T-helper 2 cell treated with Interferon-gamma antibody and Interleukin-4, amounts not matched to agents 5 μg/mL and 100 μg/mL, for 36 hours (primary cell): ENCODE data around the gene GCH1.
"Not testable (repeated sequence)": the region's sequence is repeated elsewhere in the genome, so short reads cannot be mapped to it uniquely, and the experiment has no call there.

Experiments
- DNase-seq: peaks from one replicate; pipeline ENCODE4 v3.0.0; 2021; ENCODE audit warnings: low spot score
- H3K27ac Mint-ChIP-seq: one replicate; pipeline ENCODE4 v1.8.0; 2021; ENCODE audit warnings: mild to moderate bottlenecking, mixed read lengths
- H3K27me3 Mint-ChIP-seq: one replicate; pipeline ENCODE4 v1.8.0; 2021; ENCODE audit warnings: low read depth, mixed read lengths
- H3K36me3 Mint-ChIP-seq: one replicate; pipeline ENCODE4 v1.8.0; 2021; ENCODE audit warnings: low read depth, mixed read lengths
- H3K4me1 Mint-ChIP-seq: one replicate; pipeline ENCODE4 v1.8.0; 2021; ENCODE audit warnings: low read depth, mixed read lengths
- H3K4me3 Mint-ChIP-seq: one replicate; pipeline ENCODE4 v1.8.0; 2022; ENCODE audit warnings: mild to moderate bottlenecking, moderate library complexity, mixed read lengths
- H3K9me3 Mint-ChIP-seq: one replicate; pipeline ENCODE4 v1.8.0; 2021; ENCODE audit warnings: mixed read lengths

GCH1 gene

DNA sequence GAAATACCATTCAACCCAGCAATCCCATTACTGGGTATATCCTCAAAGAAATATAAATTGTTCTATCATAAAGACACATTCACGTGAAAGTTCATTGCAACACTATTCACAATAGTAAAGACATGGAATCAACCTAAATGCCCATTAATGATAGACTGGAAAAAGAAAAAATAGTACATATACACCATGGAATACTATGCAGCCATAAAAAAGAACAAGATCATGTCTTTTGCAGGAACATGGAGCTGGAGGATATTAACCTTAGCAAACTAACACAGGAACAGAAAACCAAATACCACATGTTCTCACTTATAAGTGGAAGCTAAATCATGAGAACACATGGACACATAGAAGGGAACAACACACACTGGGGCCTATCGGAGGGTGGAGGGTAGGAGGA, 101.1 kb downstream of the GCH1 start:
- not testable (repeated sequence) for H3K36me3 Mint-ChIP-seq, H3K4me3 Mint-ChIP-seq, H3K9me3 Mint-ChIP-seq, DNase-seq, H3K4me1 Mint-ChIP-seq, H3K27ac Mint-ChIP-seq
- H3K27me3 Mint-ChIP-seq: peaks cover 50% of the 10 kb centered on the region

DNA sequence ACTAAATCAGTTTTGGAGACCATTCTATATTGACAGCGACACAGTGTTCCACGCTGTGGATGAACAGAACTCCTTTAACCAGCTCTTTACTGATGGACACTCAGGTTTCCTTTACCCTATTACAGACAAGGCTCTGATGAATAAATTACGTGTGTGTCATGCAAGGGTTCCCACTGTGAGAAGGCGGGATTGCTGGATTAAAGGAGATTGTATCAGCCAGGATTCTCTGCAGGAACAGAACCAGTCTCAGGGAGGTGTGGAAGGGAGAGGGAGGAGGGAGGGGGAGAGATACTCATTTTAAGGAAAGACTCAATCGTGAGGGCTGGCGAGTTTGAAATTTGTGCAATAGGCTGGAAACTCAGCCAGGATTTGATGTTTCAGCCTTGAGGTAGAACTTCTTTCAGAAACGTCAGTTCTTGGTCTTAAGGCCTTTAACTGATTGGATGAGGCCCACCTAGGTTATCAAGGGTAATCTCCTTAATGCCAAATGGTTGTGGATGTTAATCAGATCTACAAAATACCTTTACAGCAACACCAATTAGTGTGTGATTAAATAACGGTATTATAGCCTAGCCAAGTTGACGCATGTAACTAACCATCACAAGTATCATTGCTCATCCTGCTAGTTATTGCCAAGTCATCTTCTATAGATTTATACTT, 104.0 kb downstream of the GCH1 start:
- Mint-ChIP-seq H3K4me3 (no peak overlapping the region), H3K27ac (no peak overlapping the region), H3K27me3 (peaks cover 46% of the 10 kb centered on the region), H3K4me1 (peaks cover 3% of the 10 kb centered on the region), H3K36me3 (no peaks in the 10 kb centered on the region), H3K9me3 (peaks cover 5% of the 10 kb centered on the region)
- DNase-seq: no peak

DNA sequence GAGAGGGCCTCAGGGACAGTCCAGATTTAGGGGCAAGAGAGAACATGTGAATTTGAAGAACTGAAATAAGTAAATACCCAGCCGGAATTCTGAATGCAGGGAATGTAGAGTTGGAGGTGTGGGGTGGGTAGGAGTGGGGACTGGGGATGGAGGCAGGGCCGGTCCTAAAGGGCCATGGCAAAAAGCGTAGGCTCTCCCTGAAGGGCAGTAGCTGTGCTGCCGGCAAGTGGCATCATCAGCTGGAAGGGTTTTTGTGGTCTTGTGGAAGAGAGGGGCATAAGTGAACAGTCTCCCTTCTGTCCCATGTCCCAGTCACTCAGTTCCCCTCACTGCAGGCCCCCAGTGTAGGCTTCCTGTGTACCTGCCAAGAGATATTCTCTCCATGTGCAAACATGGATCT, 104.6 kb downstream of the GCH1 start:
- Mint-ChIP-seq H3K27ac (no peak overlapping the region), H3K4me3 (no peak overlapping the region), H3K36me3 (no peaks in the 10 kb centered on the region), H3K9me3 (peaks cover 5% of the 10 kb centered on the region), H3K27me3 (peaks cover 43% of the 10 kb centered on the region), H3K4me1 (peaks cover 3% of the 10 kb centered on the region)
- no peak for DNase-seq

DNA sequence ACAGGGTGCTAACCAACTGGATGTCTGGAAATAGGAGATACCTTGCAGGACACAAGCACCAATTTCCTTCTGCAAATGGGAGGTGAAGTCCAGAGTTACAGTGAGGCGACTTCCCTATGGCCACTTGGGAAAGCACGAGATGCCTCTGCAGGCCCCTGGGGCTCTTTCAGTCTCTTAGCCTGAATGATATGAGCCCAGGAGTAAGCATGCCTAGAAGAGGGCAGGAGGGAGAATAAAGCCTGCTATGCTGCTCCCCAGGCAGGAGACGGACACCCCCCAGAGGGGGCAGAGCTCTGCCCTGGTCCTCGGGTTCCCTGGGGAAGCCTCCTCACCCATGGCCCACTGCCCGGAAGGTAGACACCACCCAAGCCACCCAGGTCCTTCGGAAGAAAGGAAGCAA, 105.1 kb downstream of the GCH1 start:
- Mint-ChIP-seq H3K27me3 (peaks cover 41% of the 10 kb centered on the region), H3K9me3 (peaks cover 5% of the 10 kb centered on the region), H3K4me3 (no peak overlapping the region), H3K27ac (no peak overlapping the region), H3K36me3 (no peaks in the 10 kb centered on the region), H3K4me1 (peaks cover 3% of the 10 kb centered on the region)
- DNase-seq: no peak

DNA sequence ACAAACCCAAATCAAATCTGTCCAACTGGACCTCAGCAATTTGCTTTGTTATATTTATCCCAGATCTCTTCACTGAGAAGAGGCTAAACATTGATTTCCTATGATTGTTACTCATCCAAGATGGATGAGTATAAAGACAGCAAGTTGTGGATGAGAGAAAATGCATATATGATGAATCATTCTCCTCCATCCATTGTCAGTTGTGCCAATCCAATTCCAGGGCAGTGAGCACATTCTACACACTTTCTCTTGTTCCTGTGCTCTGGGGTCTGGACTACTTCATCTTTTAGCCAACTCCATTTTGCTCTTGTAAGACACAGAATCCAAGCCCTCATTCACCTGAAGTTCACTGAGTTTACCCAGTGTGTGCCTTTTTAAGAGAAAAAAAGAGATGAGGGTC, 105.7 kb downstream of the GCH1 start:
- Mint-ChIP-seq H3K9me3 (peaks cover 5% of the 10 kb centered on the region), H3K4me1 (peaks cover 3% of the 10 kb centered on the region), H3K27ac (no peak overlapping the region), H3K36me3 (no peaks in the 10 kb centered on the region), H3K4me3 (no peak overlapping the region), H3K27me3 (peaks cover 35% of the 10 kb centered on the region)
- DNase-seq: no peak

DNA sequence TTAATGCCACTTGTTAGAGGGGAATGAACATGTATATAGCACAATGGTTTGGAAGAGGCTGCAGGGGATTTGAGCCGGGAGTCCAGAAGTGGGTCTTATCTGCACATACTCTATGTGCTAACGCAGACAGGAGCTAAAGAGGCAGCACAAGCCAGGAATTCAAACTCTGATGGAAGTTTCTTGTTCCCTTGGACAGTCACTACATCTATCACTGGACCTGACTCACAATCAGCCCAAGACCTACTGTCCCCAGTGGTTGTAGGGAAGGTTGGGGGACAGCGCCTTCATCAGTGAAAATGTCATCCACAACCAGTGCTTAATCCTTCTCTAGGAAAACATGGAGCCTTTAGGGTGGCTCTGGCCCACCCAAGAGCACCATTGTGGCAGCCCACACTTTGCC, 107.8 kb downstream of the GCH1 start:
- peaks cover 3% of the 10 kb centered on the region for H3K4me1 Mint-ChIP-seq
- H3K36me3 Mint-ChIP-seq: no peaks in the 10 kb centered on the region
- H3K9me3 Mint-ChIP-seq: peaks cover 5% of the 10 kb centered on the region
- DNase-seq: no peak
- H3K27me3 Mint-ChIP-seq: peaks cover 21% of the 10 kb centered on the region
- H3K4me3 Mint-ChIP-seq: no peak overlapping the region
- no peak overlapping the region for H3K27ac Mint-ChIP-seq

DNA sequence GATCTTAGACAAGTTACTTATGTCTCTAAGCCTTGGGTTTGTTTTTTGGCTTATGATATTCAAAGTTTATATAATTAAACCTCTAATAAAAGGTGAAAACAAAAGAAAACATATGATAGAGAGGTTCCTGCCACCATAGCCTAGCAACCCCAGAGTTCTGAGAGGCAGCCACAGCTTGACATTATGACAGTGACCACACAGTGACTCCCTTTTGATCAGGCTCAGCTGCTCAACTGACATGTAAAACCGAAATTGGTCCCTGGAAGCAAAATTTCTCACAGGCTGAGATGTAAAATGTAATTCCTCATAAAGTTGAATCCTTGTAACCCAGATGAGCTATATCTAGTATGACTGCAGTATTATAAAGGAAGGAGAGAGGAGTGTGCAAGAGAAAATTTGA, 108.5 kb downstream of the GCH1 start:
- Mint-ChIP-seq H3K36me3 (no peaks in the 10 kb centered on the region), H3K27me3 (peaks cover 18% of the 10 kb centered on the region), H3K27ac (no peak overlapping the region), H3K9me3 (peaks cover 5% of the 10 kb centered on the region), H3K4me1 (peaks cover 3% of the 10 kb centered on the region), H3K4me3 (no peak overlapping the region)
- no peak for DNase-seq

DNA sequence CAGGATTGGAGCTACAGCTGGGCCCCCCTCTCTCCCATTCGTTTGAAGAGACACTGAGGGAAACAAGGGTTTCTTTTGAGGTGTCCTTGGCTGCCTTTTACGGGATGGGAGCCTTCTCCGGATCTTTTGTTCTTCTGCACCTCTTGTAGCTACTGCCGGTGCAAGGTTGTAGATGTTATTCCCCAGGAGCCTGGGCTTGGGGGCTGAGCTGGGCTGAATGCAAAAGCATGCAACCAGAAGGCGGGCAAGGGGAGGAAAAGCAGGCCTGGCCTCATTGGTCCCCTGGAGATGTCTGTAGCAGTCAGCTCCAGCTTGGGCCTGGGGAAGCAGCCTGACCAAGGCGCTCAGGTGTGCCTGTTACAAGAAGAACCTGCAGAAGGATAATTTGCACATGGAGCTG, 110.3 kb downstream of the GCH1 start:
- H3K36me3 Mint-ChIP-seq: no peaks in the 10 kb centered on the region
- peaks cover 3% of the 10 kb centered on the region for H3K4me1 Mint-ChIP-seq
- H3K27me3 Mint-ChIP-seq: peaks cover 18% of the 10 kb centered on the region
- no peak overlapping the region for H3K4me3 Mint-ChIP-seq
- no peak overlapping the region for H3K27ac Mint-ChIP-seq
- no peak for DNase-seq
- peaks cover 5% of the 10 kb centered on the region for H3K9me3 Mint-ChIP-seq
